H1 (cell line): ENCODE measurements around the gene ELOVL1. TPM values are rescaled to one million over a fixed set of nuclear protein-coding genes. Genes with fewer than 3 reads are reported as not detected.

Experiments
- CTCF ChIA-PET: fragments of 300-600 bp; sonication (Branson Sonifier 250); formaldehyde crosslinking; loops from one replicate; lab custom pipeline; 2021; ENCODE audit not compliant: partially characterized antibody; lab: Charles Lee
- POLR2A ChIA-PET: fragments of 300-600 bp; sonication (Branson Sonifier 250); formaldehyde crosslinking; loops from one replicate; lab custom pipeline; 2021; ENCODE audit warnings: inconsistent platforms; ENCODE audit not compliant: partially characterized antibody; lab: Charles Lee
- DNase-seq, 2 experiments: peaks; one replicate each; pipeline versions ENCODE4 v3.0.0 to v3.0.0-alpha.2; 2010 to 2022; ENCODE audit warnings: low spot score in 2 of 2, low read depth in 1 of 2, mixed read lengths in 1 of 2
- FAIRE-seq: peaks from 2 replicates; lab custom pipeline; 2011; peaks lifted over from hg19 to GRCh38; lab: Jason Lieb, UNC
- H2AFZ ChIP-seq: 2 replicates; pipeline ENCODE4 v1.8.1; 2012; ENCODE audit warnings: low read length, inconsistent platforms
- H2AK5ac ChIP-seq: 2 replicates; pipeline ENCODE4 v1.6.1; 2013; ENCODE audit warnings: low read depth, low read length
- H2BK120ac ChIP-seq: replicated peaks from 2 replicates; pipeline ENCODE3; 2013; ENCODE audit warnings: low read depth, low read length, inconsistent platforms
- H2BK12ac ChIP-seq: 2 replicates; pipeline ENCODE4 v1.6.1; 2013; ENCODE audit warnings: low read depth, low read length
- H2BK15ac ChIP-seq: 2 replicates; pipeline ENCODE4 v1.6.1; 2013; ENCODE audit warnings: low read length
- H2BK20ac ChIP-seq: 2 replicates; pipeline ENCODE4 v1.6.1; 2013; ENCODE audit warnings: low read length
- H2BK5ac ChIP-seq: 2 replicates; pipeline ENCODE4 v1.6.1; 2013; ENCODE audit warnings: low read depth, low read length
- H3K14ac ChIP-seq: 2 replicates; pipeline ENCODE4 v1.6.1; 2013; ENCODE audit warnings: inconsistent platforms; ENCODE audit not compliant: insufficient read length
- H3K18ac ChIP-seq: 2 replicates; pipeline ENCODE4 v1.6.1; 2013; ENCODE audit warnings: low read length; ENCODE audit errors: extremely low read depth
- H3K23ac ChIP-seq: 2 replicates; pipeline ENCODE4 v1.6.1; 2013; ENCODE audit warnings: inconsistent platforms; ENCODE audit not compliant: insufficient read length
- H3K23me2 ChIP-seq: 2 replicates; pipeline ENCODE4 v1.6.1; 2013; ENCODE audit warnings: low read depth, low read length
- H3K27ac ChIP-seq: 2 replicates; pipeline ENCODE4 v1.6.1; 2011; ENCODE audit warnings: low read depth, low read length, inconsistent platforms
- H3K27me3 ChIP-seq, 4 experiments: replicated peaks in 1 of 4; 1 replicate in 1 of 4; 2 replicates in 3 of 4; pipeline versions ENCODE4 v1.6.1 to v1.8.1; 2011 to 2013; ENCODE audit warnings: low read length in 3 of 4, mild to moderate bottlenecking in 3 of 4, inconsistent platforms in 2 of 4, mixed read lengths in 2 of 4, moderate library complexity in 1 of 4; ENCODE audit not compliant: control insufficient read depth in 3 of 4, insufficient read depth in 3 of 4; ENCODE audit errors: extremely low read depth in 1 of 4
- H3K36me3 ChIP-seq, 4 experiments: 2 replicates each; pipeline versions ENCODE4 v1.6.1 to v1.8.1; 2011 to 2013; ENCODE audit warnings: mild to moderate bottlenecking in 4 of 4, low read length in 3 of 4, moderate library complexity in 2 of 4, control low read depth in 1 of 4, inconsistent platforms in 1 of 4; ENCODE audit not compliant: insufficient read depth in 4 of 4, control insufficient read depth in 2 of 4
- H3K4ac ChIP-seq: replicated peaks from 2 replicates; pipeline ENCODE3; 2013; ENCODE audit warnings: low read length, low read depth, mixed read lengths, inconsistent platforms; ENCODE audit not compliant: insufficient read length
- H3K4me1 ChIP-seq, 4 experiments: replicated peaks in 1 of 4; 1 replicate in 1 of 4; 2 replicates in 3 of 4; pipeline versions ENCODE4 v1.6.1 to v1.8.1; 2011 to 2013; ENCODE audit warnings: low read length in 3 of 4, inconsistent platforms in 2 of 4, mixed read lengths in 1 of 4; ENCODE audit not compliant: insufficient read depth in 4 of 4, control insufficient read depth in 3 of 4
- H3K4me2 ChIP-seq, 2 experiments: 2 replicates each; pipeline versions ENCODE4 v1.6.1 to v1.8.1; 2011 to 2013; ENCODE audit warnings: low read depth in 2 of 2, low read length in 2 of 2, control low read depth in 1 of 2, inconsistent platforms in 1 of 2, mild to moderate bottlenecking in 1 of 2; ENCODE audit not compliant: insufficient read depth in 1 of 2
- H3K4me3 ChIP-seq, 4 experiments: fragments of 200-600, 300-600 bp in 1 of 4; sonication (generic), shearing (Covaris generic), sonication (Bioruptor Twin) in 1 of 4; 2 replicates each; pipeline versions ENCODE4 v1.5.1 to v1.8.1; 2011 to 2016; ENCODE audit warnings: low read length in 4 of 4, low read depth in 3 of 4, control low read depth in 2 of 4, inconsistent platforms in 2 of 4, mild to moderate bottlenecking in 2 of 4, mixed read lengths in 1 of 4, moderate library complexity in 1 of 4; ENCODE audit not compliant: insufficient read depth in 2 of 4; ENCODE audit errors: extremely low read depth in 1 of 4
- H3K56ac ChIP-seq: replicated peaks from 2 replicates; pipeline ENCODE3; 2013; ENCODE audit warnings: low read depth, mild to moderate bottlenecking, mixed read lengths, low read length, inconsistent platforms; ENCODE audit not compliant: insufficient read length
- H3K79me1 ChIP-seq: 2 replicates; pipeline ENCODE4 v1.6.1; 2013; ENCODE audit warnings: low read depth, low read length, control low read depth
- H3K79me2 ChIP-seq, 2 experiments: 2 replicates each; pipeline versions ENCODE4 v1.6.1 to v1.8.1; 2012 to 2013; ENCODE audit warnings: low read length in 2 of 2, mild to moderate bottlenecking in 2 of 2, inconsistent platforms in 1 of 2; ENCODE audit not compliant: insufficient read depth in 2 of 2, control insufficient read depth in 1 of 2
- H3K9ac ChIP-seq, 4 experiments: replicated peaks in 1 of 4; 1 replicate in 1 of 4; 2 replicates in 3 of 4; pipeline versions ENCODE4 v1.6.1 to v1.8.1; 2011 to 2013; ENCODE audit warnings: low read depth in 3 of 4, low read length in 3 of 4, control low read depth in 2 of 4, mild to moderate bottlenecking in 2 of 4, moderate library complexity in 2 of 4, inconsistent platforms in 1 of 4; ENCODE audit errors: extremely low read depth in 1 of 4
- H3K9me3 ChIP-seq, 2 experiments: 2 replicates each; pipeline versions ENCODE4 v1.6.1 to v1.8.1; 2012 to 2013; ENCODE audit warnings: mild to moderate bottlenecking in 2 of 2, moderate library complexity in 2 of 2, control low read depth in 1 of 2, inconsistent platforms in 1 of 2, low read depth in 1 of 2, low read length in 1 of 2, mixed read lengths in 1 of 2; ENCODE audit not compliant: insufficient read depth in 2 of 2
- H4K20me1 ChIP-seq, 2 experiments: replicated peaks in 1 of 2; 2 replicates each; pipeline versions ENCODE3 to v1.8.1; 2011 to 2013; ENCODE audit warnings: inconsistent platforms in 2 of 2, low read length in 2 of 2, mild to moderate bottlenecking in 1 of 2; ENCODE audit not compliant: insufficient read depth in 2 of 2, control insufficient read depth in 1 of 2
- H4K5ac ChIP-seq: 2 replicates; pipeline ENCODE4 v1.6.1; 2013; ENCODE audit warnings: low read length, low read depth, mixed read lengths, inconsistent platforms; ENCODE audit not compliant: insufficient read length
- H4K8ac ChIP-seq: 2 replicates; pipeline ENCODE4 v1.8.0; 2013; ENCODE audit warnings: mild to moderate bottlenecking, moderate library complexity, low read length, inconsistent platforms; ENCODE audit not compliant: insufficient read depth; ENCODE audit errors: extremely low read depth
- H4K91ac ChIP-seq: replicated peaks from 2 replicates; pipeline ENCODE3; 2013; ENCODE audit warnings: low read length, mixed read lengths, inconsistent platforms; ENCODE audit not compliant: insufficient read length
- CBX8 ChIP-seq: fragments of 300-800, 300-1000 bp; sonication (generic); IDR thresholded peaks from 2 replicates; pipeline ENCODE4 v1.7.1; 2016; ENCODE audit warnings: low read depth, low read length, borderline replicate concordance
- CEBPB ChIP-seq: IDR thresholded peaks from 2 replicates; pipeline ENCODE4 v1.6.1; 2012; ENCODE audit warnings: low read depth, low read length
- EP300 ChIP-seq, 2 experiments: IDR thresholded peaks; 1 replicate in 1 of 2; 2 replicates in 1 of 2; pipeline ENCODE4 v1.6.1; 2011 to 2012; ENCODE audit warnings: low read depth in 2 of 2, low read length in 2 of 2, mild to moderate bottlenecking in 2 of 2, borderline replicate concordance in 1 of 2, inconsistent platforms in 1 of 2, moderate library complexity in 1 of 2
- JUN ChIP-seq: IDR thresholded peaks from 2 replicates; pipeline ENCODE4 v1.6.1; 2011; ENCODE audit warnings: low read depth, mild to moderate bottlenecking, improper control_type of control experiment, low read length
- PHF8 ChIP-seq: fragments of 200-600 bp; sonication (generic); conservative IDR thresholded peaks from 2 replicates; pipeline ENCODE4 v1.7.1; 2012; ENCODE audit warnings: low read depth, mild to moderate bottlenecking, inconsistent platforms, low read length, moderate library complexity
- POU5F1 ChIP-seq: IDR thresholded peaks from 2 replicates; pipeline ENCODE4 v1.6.1; 2011; ENCODE audit warnings: low read depth, mild to moderate bottlenecking, low read length, moderate library complexity
- RAD21 ChIP-seq, 2 experiments: IDR thresholded peaks in 1 of 2; conservative IDR thresholded peaks in 1 of 2; 2 replicates each; pipeline ENCODE4 v1.6.1; 2011; ENCODE audit warnings: low read depth in 2 of 2, low read length in 2 of 2, improper control_type of control experiment in 1 of 2, inconsistent platforms in 1 of 2, mild to moderate bottlenecking in 1 of 2, moderate library complexity in 1 of 2
- TCF12 ChIP-seq: IDR thresholded peaks from 2 replicates; pipeline ENCODE4 v1.6.1; 2011; ENCODE audit warnings: low read depth, mild to moderate bottlenecking, low read length
- WGBS, 2 experiments: shearing (Covaris generic) in 1 of 2; methylation state at CpG; one replicate each; pipeline versions ENCODE4 v1.1.6 to v1.1.7; 2013 to 2015; ENCODE audit warnings: low lambda C conversion rate in 2 of 2, mixed read lengths in 2 of 2, inconsistent platforms in 1 of 2, low coverage in 1 of 2, missing lambda C conversion rate in 1 of 2; ENCODE audit not compliant: insufficient replicate concordance in 2 of 2, insufficient coverage in 1 of 2, insufficient read length in 1 of 2; ENCODE audit errors: extremely low coverage in 1 of 2, missing lambda C conversion rate in 1 of 2; 5-methylcytosine and 5-hydroxymethylcytosine counted together
- polyA plus RNA-seq, 7 experiments: library from polyadenylated mRNA; depleted of rRNA in 3 of 7; stranded (reverse) in 5 of 7; unstranded in 2 of 7; fragments of >200 nt in 5 of 7; fragments of 200-250 nt in 2 of 7; gene quantifications; 1 replicate in 5 of 7; 2 replicates in 1 of 7; 4 replicates in 1 of 7; pipeline versions ENCODE4 v1.2.1 to v1.2.3, GENCODE V29; 2011 to 2013; ENCODE audit warnings: missing spikeins in 2 of 7, mixed read lengths in 2 of 7
- total RNA-seq: library from RNA; stranded (reverse); fragmentation: NEBNext Ultra II Directional; extraction: Animal tissue kit (Norgen Biotek cat#: 25700); gene quantifications from 2 replicates; pipeline ENCODE4 v1.2.1, GENCODE V29; 2021

ELOVL1 gene
- total and polyA plus RNA-seq, 2 of the 8 experiments (the other 6 are each of a cell fraction or from before 2014, with no cell fraction given): 28.5 to 68.1 TPM

DNA sequence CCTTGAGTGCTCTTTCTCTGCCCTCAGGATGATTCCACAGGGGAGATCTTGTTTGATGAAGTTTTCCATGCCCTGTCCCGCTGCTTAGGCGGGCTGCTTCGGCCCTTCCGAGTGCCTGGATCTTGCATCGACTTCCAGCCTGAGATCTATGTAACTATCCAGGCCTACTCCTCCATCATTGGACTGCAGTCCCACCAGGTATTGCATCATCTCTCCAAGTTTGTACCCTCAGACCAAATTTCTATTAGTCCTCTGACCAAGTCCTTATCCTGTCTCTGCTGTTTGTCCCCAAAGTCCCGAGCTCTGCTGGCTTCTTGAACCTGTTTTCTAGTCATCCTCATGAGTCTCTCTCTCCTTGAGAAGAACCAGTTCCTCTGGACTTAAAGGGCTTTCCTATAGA, 36.5 kb upstream of the ELOVL1 start:
- no peak overlapping the region; the same call in 1 of the 2 replicates for H2BK5ac ChIP-seq
- H4K5ac ChIP-seq: no peak overlapping the region
- no peak for FAIRE-seq

More for the DNA sequence above, 36.5 kb upstream of the ELOVL1 start:
- no peaks in the 10 kb centered on the region for H3K23me2 ChIP-seq
- no peak overlapping the region for H3K4me2 ChIP-seq
- no peak overlapping the region for H3K18ac ChIP-seq
- H2BK12ac ChIP-seq: no peak overlapping the region
- WGBS, 2 experiments: 88% methylated on average over 6 of the region's 6 CpGs; no CpG with 5 or more reads in 1 of the 2 experiments
- H2BK120ac ChIP-seq: no peak overlapping the region
- no peak overlapping the region for H2AK5ac ChIP-seq
- no peak overlapping the region for H4K91ac ChIP-seq
- no peak overlapping the region for H3K23ac ChIP-seq
- H4K20me1 ChIP-seq: no peaks in the 10 kb centered on the region
- H4K8ac ChIP-seq: no peak overlapping the region
- H3K9me3 ChIP-seq: no peaks in the 10 kb centered on the region
- no peaks in the 10 kb centered on the region for H3K79me2 ChIP-seq
- CTCF ChIA-PET: interaction anchor here (1.3 to 3.0 kb wide), 2 partner anchors 10 to 26 kb away, joined by 3 to 9 read pairs; no protein-coding TSS in a partner anchor
- H3K27me3 ChIP-seq: no peaks in the 10 kb centered on the region
- no peak for DNase-seq
- H2BK15ac ChIP-seq: no peak overlapping the region
- no peak overlapping the region for H3K14ac ChIP-seq
- H3K27ac ChIP-seq: no peak overlapping the region
- no peak overlapping the region for H3K4ac ChIP-seq
- H3K56ac ChIP-seq: no peak overlapping the region
- POLR2A ChIA-PET: interaction anchor here (1.8 kb wide), 1 partner anchor 11 kb away, joined by 6 read pairs; no protein-coding TSS in a partner anchor
- no peak overlapping the region for H3K4me3 ChIP-seq
- peaks cover 0 to 19% (median 4%) of the 10 kb centered on the region in 4 experiments; a peak in 4 of 8 replicates for H3K36me3 ChIP-seq
- H3K9ac ChIP-seq: no peak overlapping the region
- no peak overlapping the region for H2AFZ ChIP-seq
- H3K4me1 ChIP-seq: no peaks in the 10 kb centered on the region
- H2BK20ac ChIP-seq: no peak overlapping the region
- no peak for TF ChIP-seq PHF8
- no peak for TF ChIP-seq JUN
- TF ChIP-seq RAD21 (IDR thresholded peaks at IDR 0.05 in 1 of 2, conservative IDR thresholded peaks at IDR 0.05 in 1 of 2; ENCODE audit: low read depth in 2 of 2, low read length in 2 of 2): no peak
- TF ChIP-seq CBX8: no peak
- TF ChIP-seq EP300 (IDR thresholded peaks at IDR 0.05; ENCODE audit: borderline replicate concordance in 1 of 2, low read depth in 2 of 2, low read length in 2 of 2): no peak
- TF ChIP-seq CEBPB: 0 out of 2 replicates have a peak, but pooled peaks have one; percentile 4
- TF ChIP-seq POU5F1: no peak
- no peak for TF ChIP-seq TCF12
- no peaks in the 10 kb centered on the region for H3K79me1 ChIP-seq
